Left cardiac atrium (tissue), 4 donors: ENCODE measurements around the gene GSK3B. TPM values are rescaled to one million over a fixed set of nuclear protein-coding genes. Genes with fewer than 3 reads are reported as not detected.
A peak's percentile ranks its signal among the peaks of the same experiment; 100 is the strongest.
"Not testable (repeated sequence)": the region's sequence is repeated elsewhere in the genome, so short reads cannot be mapped to it uniquely, and the experiment has no call there.

Source experiments
- ATAC-seq, 2 donors: fragments of 200-7000 bp; cut with Tn5 transposase; one replicate each; pipeline ENCODE4 v1.9.1; 2020; ENCODE audit warnings: mild to moderate bottlenecking in 2 of 2, moderate library complexity in 2 of 2
- DNase-seq: peaks from one replicate; pipeline ENCODE4 v3.0.0-alpha.2; 2020
- intact Hi-C, 2 donors: fragments of 100-400 bp; cut with DNase I; formaldehyde crosslinking; loops; one replicate each; pipeline versions ENCODE4 v1.14.1 to v1.15.1; 2022 to 2023
- total RNA-seq, 2 donors: library from RNA; stranded (reverse); fragmentation: NEBNext Ultra II Directional; extraction: Animal tissue kit (Norgen Biotek cat#: 25700); gene quantifications; one replicate each; pipeline ENCODE4 v1.2.1, GENCODE V29; 2021
- donor health status: DM: no; HTN: yes; CAD: no.
- donor health status: DM: no; HTN: yes; CAD: no; lungs with severe emphysema.
- donor health status: DM: yes; HTN: yes; CAD: no.
- donor health status: Dilated cardiomyopathy.

Gene GSK3B
- total RNA-seq, 2 donors from 2014 or later, result 37.0 to 39.1 TPM

DNA sequence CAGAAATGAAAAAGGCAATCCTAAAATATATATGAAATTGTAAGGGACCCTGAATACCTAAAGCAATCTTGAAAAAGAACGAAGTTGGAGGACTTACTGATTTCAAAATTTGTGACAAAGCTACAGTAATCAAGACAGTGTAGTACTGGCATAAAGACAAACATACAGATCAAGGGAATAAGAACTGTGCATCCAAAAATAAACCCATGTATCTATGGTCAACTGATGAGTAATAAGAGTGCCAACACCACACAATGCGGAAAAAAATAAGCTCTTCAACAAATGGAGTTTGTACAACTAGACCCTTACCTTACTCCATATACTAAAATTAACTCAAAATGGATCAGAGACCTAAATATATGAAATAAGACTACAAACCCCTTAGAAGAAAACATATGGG is 29.6 kb downstream of the GSK3B start:
- ATAC-seq (no peak), DNase-seq (no peak)
- intact Hi-C loops, result no loop called here

DNA sequence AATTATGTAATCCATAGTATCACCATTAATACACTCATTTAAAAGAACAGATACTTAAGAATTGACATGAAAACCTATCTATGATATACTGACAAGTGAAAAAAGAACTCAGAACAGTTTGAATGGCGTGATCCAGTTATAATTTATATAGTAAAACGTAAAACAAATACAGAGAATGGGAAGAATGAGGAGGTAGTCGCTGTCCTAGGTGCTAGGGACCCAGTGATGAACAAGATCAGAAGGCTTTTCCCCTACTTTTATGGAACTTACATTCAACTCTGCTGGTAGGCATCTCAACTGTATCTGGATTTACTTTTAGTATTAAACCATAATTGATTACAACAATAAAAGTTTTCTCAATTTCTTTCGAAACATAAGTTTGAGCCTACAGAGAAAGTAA is 31.8 kb downstream of the GSK3B start:
- no peak for DNase-seq
- intact Hi-C loops, result no loop called here
- ATAC-seq, result no peak

DNA sequence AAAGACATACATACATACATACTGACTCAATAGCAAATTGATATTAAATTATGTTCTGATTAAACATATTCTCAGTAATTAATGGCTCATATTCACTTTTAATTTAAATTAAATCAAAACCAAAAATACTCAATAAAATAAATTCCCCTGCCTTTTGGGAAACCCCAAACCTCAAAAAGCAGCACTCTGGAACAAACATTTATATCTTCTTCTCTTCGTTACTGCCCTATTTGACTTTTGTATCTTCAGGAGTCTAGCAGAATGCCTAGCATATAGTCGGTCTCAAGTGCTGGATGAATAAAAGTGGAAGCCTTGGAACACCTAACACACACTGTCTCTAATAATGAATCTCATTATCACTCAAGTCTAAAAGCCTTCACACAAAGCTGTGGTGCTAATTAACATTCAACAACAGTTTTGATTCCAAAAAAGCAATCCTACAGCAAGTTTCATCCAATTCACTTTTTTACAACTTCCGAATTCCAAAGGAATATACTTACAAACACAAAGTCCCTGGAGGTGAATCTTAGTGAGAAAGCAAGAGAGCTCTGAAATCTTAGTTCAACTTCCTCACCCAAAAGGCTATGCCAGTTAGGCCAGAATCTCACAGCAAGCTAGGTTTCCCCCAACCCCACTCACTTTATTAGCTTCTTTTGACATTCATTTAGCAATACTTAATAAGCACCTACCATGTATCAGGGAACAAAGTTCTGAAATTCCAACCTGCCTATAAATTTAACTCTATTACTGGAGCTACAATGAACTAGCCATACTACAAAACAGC is 35.0 kb downstream of the GSK3B start:
- ATAC-seq, result no peak
- DNase-seq, result no peak
- intact Hi-C loops, result no loop called here

DNA sequence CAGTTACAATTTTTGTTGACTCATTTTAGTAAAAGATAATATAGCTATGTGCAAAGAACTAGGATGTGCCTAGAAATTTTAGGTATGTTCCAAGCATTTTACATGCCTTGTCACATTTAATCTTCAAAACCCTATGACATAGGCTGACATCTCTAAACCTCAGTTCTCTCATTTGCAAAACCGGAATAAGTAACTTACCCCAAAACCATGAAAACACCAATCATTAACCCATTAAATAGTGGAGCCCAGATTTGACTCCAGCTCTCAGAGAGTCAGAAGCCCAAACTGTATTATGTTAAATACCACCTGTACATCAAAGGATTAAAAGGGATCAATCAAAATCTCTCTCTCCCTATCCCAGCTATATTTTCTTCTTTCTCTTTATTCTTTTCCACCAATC is 36.6 kb downstream of the GSK3B start:
- intact Hi-C loops, result no loop called here
- ATAC-seq (no peak), DNase-seq (no peak)

DNA sequence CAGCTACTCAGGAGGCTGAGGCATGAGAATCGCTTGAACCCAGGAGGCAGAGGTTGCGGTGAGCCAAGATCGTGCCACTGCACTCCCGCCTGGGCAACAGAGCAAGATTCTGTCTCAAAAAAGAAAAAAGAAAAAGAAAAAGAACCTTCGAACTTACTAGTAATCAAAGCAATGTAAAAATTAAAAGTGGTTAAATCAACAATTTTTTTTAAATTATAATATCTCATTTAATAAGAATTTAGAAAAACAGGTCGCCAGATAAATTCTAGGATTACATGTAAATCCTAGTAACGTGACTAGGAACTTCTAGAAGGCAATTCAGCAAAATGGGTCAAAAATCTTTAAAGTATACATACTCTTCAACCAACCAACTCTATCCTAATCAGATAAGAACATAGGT is 37.2 kb downstream of the GSK3B start:
- intact Hi-C loops, result no loop called here
- no peak for DNase-seq
- no peak for ATAC-seq

DNA sequence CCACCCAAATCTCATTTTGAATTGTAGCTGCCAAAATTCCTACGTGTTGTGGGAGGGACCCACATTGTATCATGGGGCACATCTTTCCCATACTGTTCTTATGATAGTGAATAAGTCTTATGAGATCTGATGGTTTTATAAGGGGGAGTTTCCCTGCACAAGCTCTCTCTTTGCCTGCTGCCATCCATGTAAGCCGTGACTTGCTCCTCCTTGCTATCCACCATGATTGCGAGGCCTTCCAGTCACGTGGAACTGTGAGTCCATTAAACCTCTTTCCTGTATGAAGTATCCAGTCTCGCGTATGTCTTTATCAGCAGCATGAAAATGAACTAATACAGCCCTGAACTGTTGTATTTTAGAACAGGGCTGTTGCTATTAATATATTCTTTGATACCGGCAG is 40.6 kb downstream of the GSK3B start:
- DNase-seq, result not testable (repeated sequence)

DNA sequence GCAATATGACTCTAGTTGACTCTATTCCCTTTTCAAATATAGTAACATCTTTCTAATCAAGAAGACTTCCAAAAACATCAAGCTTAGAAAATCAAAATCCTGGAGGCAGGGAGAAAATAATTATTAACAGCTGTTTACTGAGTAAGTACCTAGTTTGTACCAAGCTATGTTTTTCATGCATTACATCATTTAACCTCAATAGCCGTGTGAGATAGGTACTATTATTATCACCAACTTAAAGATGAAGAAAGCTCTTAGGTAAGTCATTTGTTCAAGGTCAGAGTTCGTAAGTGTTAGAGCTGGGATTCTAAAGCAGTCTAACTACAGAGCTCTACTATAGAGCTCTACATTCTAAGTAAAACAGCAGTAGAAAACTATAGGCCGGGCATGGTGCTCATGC is 41.6 kb downstream of the GSK3B start:
- ATAC-seq (no peak), DNase-seq (no peak)
- intact Hi-C loops, result no loop called here

More for the DNA sequence above, 40.6 kb downstream of the GSK3B start:
- ATAC-seq, intact Hi-C loops: not testable (repeated sequence)

DNA sequence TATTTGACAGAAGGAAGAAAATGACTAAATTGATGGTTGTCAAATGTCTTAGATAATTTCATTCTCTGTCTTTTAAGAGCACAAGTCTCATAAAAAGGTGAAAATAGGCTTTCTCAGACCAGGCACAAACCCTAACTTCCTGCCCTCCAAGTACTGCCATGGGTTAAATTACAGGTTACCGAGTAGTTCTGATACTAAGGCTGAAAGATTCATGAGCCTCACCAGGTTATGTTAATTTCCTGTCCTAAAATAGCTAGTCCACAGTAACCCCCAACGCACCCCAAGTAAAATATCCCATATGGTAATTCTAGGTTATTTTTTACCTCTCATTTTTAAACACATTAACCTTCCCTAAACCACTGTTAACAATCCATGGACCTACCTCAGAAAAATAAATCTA is 42.0 kb downstream of the GSK3B start:
- intact Hi-C loops, result no loop called here
- ATAC-seq (no peak), DNase-seq (no peak)

DNA sequence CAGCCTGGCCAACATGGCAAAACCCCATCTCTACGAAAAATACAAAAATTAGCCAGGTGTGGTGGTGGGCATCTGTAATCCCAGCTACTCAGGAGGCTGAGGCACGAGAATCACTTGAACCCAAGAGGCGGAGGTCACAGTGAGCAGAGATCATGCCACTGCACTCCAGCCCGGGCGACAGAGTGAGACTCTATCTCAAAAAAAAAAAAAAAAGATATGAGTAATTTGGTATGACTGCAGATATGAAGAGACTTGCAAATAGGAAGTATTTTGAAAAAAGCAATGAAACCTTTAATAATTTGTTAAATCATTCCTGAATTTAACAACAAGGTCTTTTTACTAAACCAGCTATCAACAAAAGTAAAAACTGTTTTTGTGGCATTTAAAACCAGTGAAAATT is 42.7 kb downstream of the GSK3B start:
- ATAC-seq, intact Hi-C loops, DNase-seq: not testable (repeated sequence)

DNA sequence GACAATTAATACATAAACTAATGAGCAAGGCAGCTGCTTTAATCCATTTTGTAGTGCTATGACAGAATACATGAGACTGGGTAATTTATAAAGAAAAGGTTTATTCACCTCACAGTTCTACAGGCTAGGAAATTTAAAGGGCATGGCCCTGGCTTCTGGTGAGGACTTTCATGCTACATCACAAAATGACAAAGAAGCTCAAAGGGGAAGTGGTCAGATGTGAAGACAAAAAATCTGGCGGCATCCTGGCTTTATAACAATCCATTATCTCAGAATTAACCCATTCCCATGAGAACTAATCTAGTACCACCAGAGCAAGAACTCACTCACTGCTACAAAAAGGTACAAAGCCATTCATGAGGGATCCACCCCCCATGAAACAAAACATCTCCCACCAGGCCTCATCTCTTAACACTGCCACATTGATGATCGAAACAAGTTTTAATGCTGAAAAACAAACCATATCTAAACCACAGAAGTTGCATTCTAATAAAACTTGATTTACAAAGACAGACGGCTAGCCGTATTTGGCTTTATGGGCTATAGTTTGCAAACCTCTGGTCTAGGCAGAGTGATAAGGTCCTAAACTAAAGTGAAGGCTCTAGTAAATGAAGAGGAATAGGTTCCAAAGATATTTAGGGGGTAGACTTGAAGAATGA is 44.2 kb downstream of the GSK3B start:
- intact Hi-C loops, result no loop called here

DNA sequence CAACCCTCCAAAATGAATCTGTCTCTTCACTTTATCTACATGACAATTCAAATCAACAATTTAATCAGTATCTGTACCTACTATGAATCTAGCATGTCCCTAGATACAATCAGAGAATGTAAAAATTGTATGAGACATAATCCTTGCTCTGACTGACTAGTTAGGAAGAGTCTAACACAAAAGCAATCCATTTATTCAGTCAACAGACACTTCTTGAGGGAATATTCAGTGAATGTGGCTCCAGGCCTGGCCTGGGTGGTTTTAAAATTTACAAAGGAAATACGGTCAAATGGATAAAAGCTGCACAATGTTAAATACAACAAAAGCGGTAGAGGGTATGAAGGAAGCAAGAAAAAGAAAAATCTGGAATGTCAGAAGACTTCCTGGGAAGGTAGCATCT is 45.2 kb downstream of the GSK3B start:
- intact Hi-C loops, result no loop called here
- no peak for ATAC-seq
- no peak for DNase-seq

More for the DNA sequence above, 44.2 kb downstream of the GSK3B start:
- no peak for ATAC-seq
- no peak for DNase-seq

DNA sequence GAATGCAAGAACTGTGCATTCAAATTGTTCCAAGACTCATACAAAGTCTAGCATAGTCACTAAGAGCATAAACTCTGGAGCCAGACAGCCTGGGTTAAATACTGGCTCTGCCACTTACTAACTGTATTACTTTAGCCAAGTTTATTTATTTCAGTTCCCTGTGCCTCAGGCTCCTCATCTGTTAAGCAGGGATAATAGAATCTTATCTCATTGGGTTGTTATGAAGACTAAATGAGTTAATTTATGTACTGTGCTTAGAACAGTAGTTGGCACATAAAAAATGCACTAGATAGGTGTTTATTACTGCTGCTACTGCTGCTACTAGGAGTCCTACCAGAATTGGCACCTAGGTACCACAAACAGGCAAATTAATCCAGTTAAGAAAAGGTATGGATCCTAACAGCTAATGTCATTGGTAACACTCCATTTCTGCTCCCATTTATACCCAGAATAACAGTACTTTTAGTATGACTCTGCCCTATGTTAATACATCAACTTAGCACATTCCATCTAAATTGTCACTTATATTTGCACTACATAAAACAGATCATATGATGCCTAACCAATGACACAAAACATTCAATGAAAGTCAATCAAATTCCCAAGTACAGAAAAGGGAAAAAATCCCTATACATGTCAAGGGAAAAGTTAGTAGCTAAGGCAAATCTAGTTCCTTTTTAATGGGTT is 45.7 kb downstream of the GSK3B start:
- ATAC-seq, result peak in 1 of 2 donors; percentile 23
- DNase-seq, result no peak
- intact Hi-C loops, result no loop called here

DNA sequence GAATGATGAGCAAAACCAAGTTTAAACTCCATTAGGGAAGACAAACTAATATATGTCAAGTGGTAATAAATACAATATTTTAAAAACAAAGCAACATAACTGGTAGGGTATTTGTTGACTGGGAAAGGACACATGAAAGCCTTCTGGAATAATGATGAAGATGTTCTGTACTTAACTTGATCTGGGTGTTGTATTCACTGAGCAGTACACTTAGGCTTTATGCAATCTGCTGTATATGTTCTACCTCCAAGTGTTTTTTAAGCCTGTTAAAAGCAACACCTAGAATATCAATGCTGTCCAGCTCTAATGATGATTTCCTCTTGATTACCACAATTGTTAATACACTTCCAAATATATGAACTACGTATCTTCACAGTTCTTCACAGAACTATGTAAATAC is 46.6 kb downstream of the GSK3B start:
- no peak for ATAC-seq

DNA sequence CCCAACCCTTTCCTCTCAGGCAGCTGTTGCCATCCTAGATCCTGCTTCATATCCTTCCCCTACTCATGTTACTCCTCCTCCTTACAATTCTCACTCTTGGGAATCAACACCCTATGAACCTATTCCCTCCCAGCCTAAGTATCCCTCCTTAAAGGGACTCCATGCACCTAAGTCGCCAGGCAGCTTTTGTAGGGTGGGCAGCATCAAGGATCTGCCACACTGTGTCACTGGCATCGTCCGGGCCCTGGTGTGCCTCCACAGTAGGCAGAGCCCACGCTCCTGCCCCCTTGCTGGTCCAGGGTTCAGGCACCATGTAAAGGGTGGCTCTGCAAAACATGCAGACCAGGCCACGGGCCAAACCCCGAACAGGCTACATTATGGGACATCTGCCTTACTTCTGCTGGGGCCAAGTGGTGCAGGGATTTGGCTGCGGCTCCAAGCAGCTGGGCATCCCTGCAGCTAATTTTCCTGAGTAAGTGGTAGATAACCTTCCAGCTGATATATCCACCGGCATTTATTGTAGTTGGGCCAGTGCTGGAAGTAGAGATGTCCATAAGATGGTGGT is 53.4 kb downstream of the GSK3B start:
- DNase-seq (no peak), ATAC-seq (peak in 1 of 2 donors; percentile 30)

More for the DNA sequence above, 46.6 kb downstream of the GSK3B start:
- intact Hi-C loops, result no loop called here
- DNase-seq, result no peak

DNA sequence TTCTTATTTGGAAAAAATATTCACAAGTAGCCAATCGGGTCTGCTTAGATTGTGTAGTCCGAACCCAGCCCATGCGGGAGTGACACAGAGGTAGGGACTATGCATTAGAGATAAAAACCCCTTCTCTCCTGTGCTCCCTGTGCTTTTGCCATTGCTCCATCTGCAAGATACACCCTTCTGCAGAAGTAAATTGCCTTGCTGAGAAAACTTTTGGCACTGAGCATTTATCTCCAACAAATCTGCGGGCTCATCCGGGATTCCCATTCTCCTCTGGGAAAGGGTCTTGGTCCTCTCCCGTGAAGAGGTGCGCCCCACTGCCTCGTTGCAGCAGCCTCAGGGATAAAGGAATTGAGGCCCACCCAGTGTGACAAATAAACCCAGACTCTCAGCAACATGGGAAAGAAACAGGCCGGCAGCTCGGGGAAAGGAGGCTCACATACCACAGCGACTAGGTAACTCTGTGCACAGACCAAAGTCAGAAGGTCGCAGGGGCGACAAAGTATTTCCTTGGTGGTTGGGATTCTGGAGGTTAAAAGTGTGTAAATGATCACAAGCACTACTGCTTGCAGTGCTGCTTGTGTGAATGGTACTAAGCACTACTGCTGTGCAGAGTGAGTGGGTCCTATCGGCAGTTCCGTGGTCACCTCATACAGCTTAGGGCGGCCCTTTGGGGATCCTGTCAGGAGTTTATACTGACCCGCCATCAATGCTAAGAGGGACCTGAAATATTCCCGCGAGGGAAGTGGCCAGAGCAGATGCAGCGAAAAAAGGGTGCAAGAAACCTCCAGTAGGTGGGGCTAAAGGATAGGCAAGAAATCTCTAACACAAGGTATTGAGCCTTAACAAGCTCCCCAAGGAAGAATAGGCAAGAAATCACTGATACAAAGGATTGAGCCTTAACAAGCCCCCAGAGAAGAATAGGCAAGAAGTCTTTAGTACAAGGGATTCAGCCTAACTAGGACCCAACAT is 54.3 kb downstream of the GSK3B start:
- ATAC-seq (peak in 1 of 2 donors; percentile 19), DNase-seq (no peak)
- intact Hi-C loops, result no loop called here

More for the DNA sequence above, 53.4 kb downstream of the GSK3B start:
- intact Hi-C loops, result no loop called here

DNA sequence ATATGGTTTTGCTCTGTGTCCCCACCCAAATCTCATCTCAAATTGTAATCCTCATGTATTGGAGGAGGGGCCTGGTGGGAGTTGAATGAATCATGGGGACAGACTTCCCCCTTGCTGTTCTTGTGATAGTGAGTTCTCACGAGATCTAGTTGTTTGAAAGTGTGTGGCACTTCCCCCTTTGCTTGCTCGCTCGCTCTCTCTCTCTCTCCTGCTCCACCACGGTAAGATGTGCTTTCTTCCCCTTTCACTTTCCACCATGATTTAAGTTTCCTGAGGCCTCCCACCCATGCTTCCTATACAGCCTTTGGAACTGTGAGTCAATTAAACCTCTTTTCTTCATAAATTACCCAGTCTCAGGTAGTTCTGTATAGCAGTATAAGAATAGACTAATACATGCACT is 60.7 kb downstream of the GSK3B start:
- intact Hi-C loops, result no loop called here
- DNase-seq, result no peak
- ATAC-seq, result no peak

DNA sequence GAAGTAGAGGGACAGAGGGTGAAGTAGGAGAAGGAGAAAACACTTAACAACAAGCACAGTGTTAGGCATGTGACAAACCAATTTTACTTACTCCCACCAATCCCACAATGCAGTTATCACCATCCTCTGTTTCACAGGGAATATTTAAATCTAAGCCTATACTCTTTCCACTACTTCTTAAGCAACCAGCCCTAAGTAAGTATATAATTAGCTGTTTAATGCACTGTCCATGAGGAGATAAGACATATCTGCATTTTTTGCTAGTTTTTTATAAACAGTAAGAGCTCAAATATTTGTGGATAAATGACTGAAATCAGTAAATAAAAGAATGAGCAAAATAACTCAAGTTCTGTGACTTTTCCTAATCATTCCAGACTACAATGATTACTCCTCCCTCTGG is 62.7 kb downstream of the GSK3B start:
- DNase-seq (no peak), ATAC-seq (no peak)
- intact Hi-C loops, result no loop called here

DNA sequence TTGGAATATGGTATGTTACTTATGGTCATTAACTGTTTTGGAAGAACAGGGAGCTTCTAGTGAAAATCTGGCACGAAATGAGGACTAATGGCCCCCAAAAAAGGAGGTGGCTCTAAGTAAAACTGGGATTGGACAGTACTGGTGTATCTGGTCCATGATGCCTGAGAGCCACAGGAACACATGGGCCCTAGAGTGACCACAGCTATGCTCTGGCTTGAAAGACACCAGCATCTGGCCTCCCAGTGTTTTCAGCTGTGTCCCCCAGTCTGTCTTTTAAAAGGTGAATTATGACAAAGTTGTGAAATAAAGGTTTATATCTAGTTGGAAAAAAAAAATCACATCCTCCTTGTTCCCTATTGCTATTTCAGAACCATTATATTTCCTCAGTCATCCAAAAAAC is 64.5 kb downstream of the GSK3B start:
- no peak for DNase-seq
- no peak for ATAC-seq
- intact Hi-C loops, result no loop called here
